Measurements from ENCODE around the gene WDR90. TPM values are rescaled to one million over a fixed set of nuclear protein-coding genes. Genes with fewer than 3 reads are reported as not detected.
A peak's percentile ranks its signal among the peaks of the same experiment; 100 is the strongest.
"Not testable (repeated sequence)": the region's sequence is repeated elsewhere in the genome, so short reads cannot be mapped to it uniquely, and the experiment has no call there.

Gene WDR90
- total and polyA plus RNA-seq, 2 experiments from 2014 or later = 26.5 to 32.3 TPM

- Histone ChIP-seq H3K27me3 (peaks cover 8% of the 10 kb centered on the region), H3K4me3 (no peak overlapping the region), H3K4me1 (ENCODE audit: low read depth) (peaks cover 11% of the 10 kb centered on the region), H3K27ac (no peak overlapping the region), H3K36me3 (peaks cover 27% of the 10 kb centered on the region), H3K9me3 (ENCODE audit: low read depth) (no peaks in the 10 kb centered on the region)
- no peak for DNase-seq (ENCODE audit: low read depth in 1 of 2, low spot score in 1 of 2)
- TF ChIP-seq CTCF (IDR thresholded peaks at IDR 0.05; ENCODE audit: low read depth, low read length) = no peak
Measured at GRCh38 chr16:686459-687260, 37.5 kb downstream of the WDR90 start.

- no peak for TF ChIP-seq CTCF (IDR thresholded peaks at IDR 0.05; ENCODE audit: low read depth, low read length)
- no peak overlapping the region for H3K4me3 ChIP-seq
- DNase-seq (ENCODE audit: low read depth in 1 of 2, low spot score in 1 of 2) = no peak
- peaks cover 16% of the 10 kb centered on the region for H3K27me3 ChIP-seq
- H3K4me1 ChIP-seq (ENCODE audit: low read depth) = peaks cover 11% of the 10 kb centered on the region
- no peak overlapping the region for H3K27ac ChIP-seq
- no peaks in the 10 kb centered on the region for H3K9me3 ChIP-seq (ENCODE audit: low read depth)
- peaks cover 18% of the 10 kb centered on the region for H3K36me3 ChIP-seq
Measured at GRCh38 chr16:687499-687898, 38.3 kb downstream of the WDR90 start.

DNA sequence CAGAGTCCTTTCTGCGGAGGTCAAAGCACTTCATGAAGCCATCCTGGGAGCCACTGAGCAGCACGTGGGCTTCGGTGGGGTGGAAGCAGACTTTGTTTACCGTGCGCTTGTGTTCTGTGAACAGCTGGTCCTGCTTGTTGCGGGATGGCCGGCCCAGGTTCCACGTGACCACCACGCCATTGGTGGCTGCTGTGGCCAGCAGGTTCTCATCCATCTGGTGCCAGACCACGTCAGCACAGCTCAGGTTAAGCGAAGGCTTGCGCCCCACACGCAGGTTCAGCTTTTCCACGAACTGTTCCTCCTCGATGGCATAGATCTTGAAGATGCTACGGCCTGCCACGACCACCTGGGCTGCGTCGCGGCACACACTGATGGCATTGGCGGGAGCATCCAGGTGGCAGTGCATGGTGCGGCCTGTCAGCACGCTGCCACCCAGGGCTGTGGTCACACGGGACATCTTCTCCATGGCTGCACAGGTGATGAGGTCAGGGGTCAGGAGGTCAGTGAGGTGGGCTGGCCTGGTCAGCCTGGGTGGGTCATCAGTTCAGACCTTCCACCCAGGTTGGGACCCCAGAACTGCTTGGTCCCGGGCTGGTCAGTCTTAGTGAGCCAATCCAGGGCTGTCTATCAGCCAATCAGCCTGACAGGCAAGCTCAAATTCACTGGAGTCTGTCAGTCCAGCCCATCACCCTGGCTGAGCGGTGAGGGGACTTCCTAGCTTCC, 40.2 kb downstream of the WDR90 start:
- peak overlapping the region; percentile 81 for H3K4me3 ChIP-seq
- H3K27me3 ChIP-seq = peaks cover 34% of the 10 kb centered on the region
- peaks cover 11% of the 10 kb centered on the region for H3K36me3 ChIP-seq
- peaks cover 11% of the 10 kb centered on the region for H3K4me1 ChIP-seq (ENCODE audit: low read depth)
- no peak for DNase-seq (ENCODE audit: low read depth in 1 of 2, low spot score in 1 of 2)
- H3K9me3 ChIP-seq (ENCODE audit: low read depth) = no peaks in the 10 kb centered on the region
- TF ChIP-seq CTCF (IDR thresholded peaks at IDR 0.05; ENCODE audit: low read depth, low read length) = no peak
- H3K27ac ChIP-seq = peak overlapping the region; percentile 80

DNA sequence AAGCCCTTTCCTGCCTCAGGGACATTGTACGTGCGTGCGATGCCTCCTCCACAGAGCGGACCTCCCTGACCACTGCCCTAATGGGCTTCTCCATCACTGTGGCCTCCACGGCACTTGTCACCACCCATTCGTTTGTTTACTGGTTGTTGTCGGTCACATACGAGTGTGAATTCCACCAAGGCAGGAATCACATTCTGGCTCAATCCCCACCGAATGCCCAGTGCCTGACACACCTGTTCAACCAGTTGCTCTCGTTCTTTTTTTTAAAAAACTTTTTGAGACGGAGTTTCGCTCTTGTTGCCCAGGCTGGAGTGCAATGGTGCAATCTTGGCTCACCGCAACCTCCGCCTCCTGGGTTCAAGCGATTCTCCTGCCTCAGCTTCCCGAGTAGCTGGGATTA, 42.1 kb downstream of the WDR90 start:
- not testable (repeated sequence) for H3K9me3 ChIP-seq (ENCODE audit: low read depth); H3K27ac ChIP-seq; H3K36me3 ChIP-seq; DNase-seq (ENCODE audit: low read depth in 1 of 2, low spot score in 1 of 2); H3K4me3 ChIP-seq; H3K4me1 ChIP-seq (ENCODE audit: low read depth)
- peaks cover 53% of the 10 kb centered on the region for H3K27me3 ChIP-seq

DNA sequence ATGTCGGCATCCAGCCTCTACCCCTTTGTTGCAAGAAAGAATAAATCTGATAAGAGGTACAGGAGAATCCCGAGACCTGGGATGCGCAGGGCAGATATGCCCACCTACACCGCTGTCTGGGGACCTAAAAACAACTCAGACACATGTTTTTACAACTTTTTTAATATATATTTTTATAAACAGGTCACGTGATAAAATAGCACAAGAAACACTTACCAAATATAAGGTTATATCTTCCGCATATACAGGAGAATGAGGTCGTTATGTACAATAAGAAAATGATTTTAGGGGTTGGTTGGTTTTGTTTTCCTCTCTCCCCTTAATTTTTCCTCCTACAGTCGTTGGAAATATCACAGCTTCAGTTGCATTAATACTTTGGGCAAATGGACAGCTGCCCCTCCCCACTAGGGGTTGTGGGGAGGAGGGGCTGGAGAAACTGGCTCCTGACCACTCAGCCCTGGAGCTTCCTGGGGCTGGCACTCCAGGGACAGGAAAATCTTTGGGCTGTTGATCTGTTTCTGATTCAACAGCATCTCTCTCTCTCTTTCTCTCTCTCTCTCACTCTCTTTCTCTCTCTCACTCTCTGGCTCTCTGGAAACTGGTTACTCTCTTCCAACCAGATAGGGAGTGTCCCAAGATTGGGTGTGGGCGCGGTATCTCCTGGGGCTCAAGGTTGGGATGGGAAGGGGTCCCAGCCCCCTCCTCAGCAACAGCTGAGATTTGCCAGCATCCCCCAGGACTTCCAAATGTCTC, 43.4 kb downstream of the WDR90 start:
- Histone ChIP-seq H3K4me3 (no peak overlapping the region), H3K27ac (no peak overlapping the region), H3K36me3 (no peaks in the 10 kb centered on the region), H3K9me3 (ENCODE audit: low read depth) (no peaks in the 10 kb centered on the region), H3K4me1 (ENCODE audit: low read depth) (peaks cover 8% of the 10 kb centered on the region), H3K27me3 (peaks cover 66% of the 10 kb centered on the region)
- no peak for TF ChIP-seq CTCF (IDR thresholded peaks at IDR 0.05; ENCODE audit: low read depth, low read length)
- DNase-seq (ENCODE audit: low read depth in 1 of 2, low spot score in 1 of 2) = no peak

All from cardiac muscle cell (in vitro differentiated cells and primary cell).